ENCODE measurements around the gene HTR7.

The HTR7 gene

GRCh38 chr10:90855126-90855525, 2.7 kb downstream of the HTR7 start:
- CTCF ChIA-PET, result interaction anchor here (2.2 kb wide), 1 partner anchor 67 kb away, joined by 5 read pairs; no protein-coding TSS in a partner anchor
- POLR2A ChIA-PET, result no interaction called here
- TF ChIP-seq CTCF (IDR thresholded peaks at IDR 0.05; ENCODE audit: control extremely low read depth, extremely low read depth, low read depth, missing control alignments), result no peak
- DNase-seq (ENCODE audit: extremely low spot score), result no peak

DNA sequence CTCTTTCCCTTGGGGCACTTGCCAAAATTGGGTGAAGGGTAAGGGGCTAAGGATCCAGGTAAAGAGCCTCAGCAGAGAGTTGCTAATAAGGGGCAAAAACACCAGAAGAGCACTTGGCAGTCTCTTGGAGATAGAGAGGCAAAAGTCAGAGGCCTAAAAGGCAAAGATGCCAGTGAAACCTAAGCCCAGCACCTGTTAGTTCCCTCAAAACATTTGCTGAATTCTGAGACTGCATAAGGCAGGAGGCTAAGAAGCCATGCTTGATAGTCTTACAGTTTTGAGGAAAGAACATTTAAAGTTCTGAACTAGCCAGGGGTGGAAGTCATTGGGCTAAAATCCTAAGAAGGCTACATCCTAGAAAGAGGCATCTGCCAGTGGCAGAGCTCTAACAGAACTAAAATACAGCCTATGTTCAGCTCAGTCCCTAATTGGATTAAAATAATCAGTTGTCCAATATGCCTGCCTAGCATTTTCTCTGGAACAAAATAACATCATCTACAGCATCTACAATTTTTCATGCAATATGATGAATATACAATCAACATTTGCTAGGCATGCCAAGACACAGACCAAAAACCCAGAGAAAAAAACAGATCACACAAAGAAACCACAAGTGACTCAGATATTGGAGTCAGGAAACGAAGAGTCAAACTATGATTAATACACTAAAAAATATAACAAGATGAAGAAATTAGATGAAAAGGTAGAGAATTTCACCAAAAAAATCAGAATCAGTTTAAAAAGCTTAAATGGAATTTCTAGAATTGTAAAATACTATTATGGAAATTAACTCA, 7.7 kb downstream of the HTR7 start:
- TF ChIP-seq CTCF (IDR thresholded peaks at IDR 0.05; ENCODE audit: control extremely low read depth, extremely low read depth, low read depth, missing control alignments), result no peak
- ChIA-PET CTCF (interaction anchor here (1.5 to 2.1 kb wide), 2 partner anchors 16 to 22 kb away, joined by 3 to 8 read pairs; partner anchors contain the start of gene RPP30), POLR2A (no interaction called here)
- no peak for DNase-seq (ENCODE audit: extremely low spot score)

- ChIA-PET POLR2A (no interaction called here), CTCF (no interaction called here)
- TF ChIP-seq CTCF (IDR thresholded peaks at IDR 0.05; ENCODE audit: control extremely low read depth, extremely low read depth, low read depth, missing control alignments), result no peak
- no peak for DNase-seq (ENCODE audit: extremely low spot score)
These were observed 10.4 kb downstream of the HTR7 start for GRCh38 chr10:90847436-90847835.

- no peak for TF ChIP-seq CTCF (IDR thresholded peaks at IDR 0.05; ENCODE audit: control extremely low read depth, extremely low read depth, low read depth, missing control alignments)
- no peak for DNase-seq (ENCODE audit: extremely low spot score)
- CTCF ChIA-PET, result no interaction called here
- POLR2A ChIA-PET, result no interaction called here
These were observed 11.1 kb downstream of the HTR7 start for GRCh38 chr10:90846746-90847145.

- ChIA-PET POLR2A (no interaction called here), CTCF (no interaction called here)
- no peak for DNase-seq (ENCODE audit: extremely low spot score)
- TF ChIP-seq CTCF (IDR thresholded peaks at IDR 0.05; ENCODE audit: control extremely low read depth, extremely low read depth, low read depth, missing control alignments), result no peak
These were observed 12.1 kb downstream of the HTR7 start for GRCh38 chr10:90845726-90846125.

GRCh38 chr10:90842725-90843124, 15.1 kb downstream of the HTR7 start:
- ChIA-PET POLR2A (no interaction called here), CTCF (no interaction called here)
- TF ChIP-seq CTCF (IDR thresholded peaks at IDR 0.05; ENCODE audit: control extremely low read depth, extremely low read depth, low read depth, missing control alignments), result no peak
- DNase-seq (ENCODE audit: extremely low spot score), result no peak

Measured in GM10248 (cell line).